ENCODE results near the gene LARP7.
"Not testable (repeated sequence)": the region's sequence is repeated elsewhere in the genome, so short reads cannot be mapped to it uniquely, and the experiment has no call there.

Gene LARP7

GRCh38 chr4:112642526-112642925, 5.6 kb downstream of the LARP7 start:
- Mint-ChIP-seq H3K4me3 (no peak overlapping the region), H3K27ac (ENCODE audit: low read depth) (no peak overlapping the region), H3K9me3 (no peaks in the 10 kb centered on the region), H3K27me3 (no peaks in the 10 kb centered on the region), H3K36me3 (ENCODE audit: insufficient read depth) (peaks cover 44% of the 10 kb centered on the region), H3K4me1 (peaks cover 37% of the 10 kb centered on the region)
- DNase-seq (ENCODE audit: low spot score in 2 of 2) (no peak), ATAC-seq (replicated peaks; ENCODE audit: extremely low read depth, poor library complexity, severe bottlenecking) (no peak)

GRCh38 chr4:112644595-112645535, 7.9 kb downstream of the LARP7 start:
- H3K27me3 Mint-ChIP-seq; H3K4me3 Mint-ChIP-seq; DNase-seq (ENCODE audit: low spot score in 2 of 2); ATAC-seq (replicated peaks; ENCODE audit: extremely low read depth, poor library complexity, severe bottlenecking); H3K9me3 Mint-ChIP-seq; H3K27ac Mint-ChIP-seq (ENCODE audit: low read depth): not testable (repeated sequence)
- Mint-ChIP-seq H3K36me3 (ENCODE audit: insufficient read depth) (peaks cover 50% of the 10 kb centered on the region), H3K4me1 (peaks cover 27% of the 10 kb centered on the region)

- no peak for DNase-seq (ENCODE audit: low spot score in 2 of 2)
- no peak overlapping the region for H3K4me3 Mint-ChIP-seq
- no peak overlapping the region for H3K27ac Mint-ChIP-seq (ENCODE audit: low read depth)
- no peaks in the 10 kb centered on the region for H3K9me3 Mint-ChIP-seq
- no peak for ATAC-seq (replicated peaks; ENCODE audit: extremely low read depth, poor library complexity, severe bottlenecking)
- H3K27me3 Mint-ChIP-seq = no peaks in the 10 kb centered on the region
- H3K4me1 Mint-ChIP-seq = peaks cover 24% of the 10 kb centered on the region
- H3K36me3 Mint-ChIP-seq (ENCODE audit: insufficient read depth) = peaks cover 55% of the 10 kb centered on the region
Measured at GRCh38 chr4:112645541-112646329, 8.8 kb downstream of the LARP7 start.

- H3K27ac Mint-ChIP-seq (ENCODE audit: low read depth) = peak overlapping the region; percentile 53
- no peak overlapping the region for H3K4me3 Mint-ChIP-seq
- ATAC-seq (replicated peaks; ENCODE audit: extremely low read depth, poor library complexity, severe bottlenecking) (no peak), DNase-seq (ENCODE audit: low spot score in 2 of 2) (no peak)
- no peaks in the 10 kb centered on the region for H3K9me3 Mint-ChIP-seq
- H3K36me3 Mint-ChIP-seq (ENCODE audit: insufficient read depth) = peaks cover 54% of the 10 kb centered on the region
- H3K4me1 Mint-ChIP-seq = peaks cover 12% of the 10 kb centered on the region
- H3K27me3 Mint-ChIP-seq = no peaks in the 10 kb centered on the region
Measured at GRCh38 chr4:112646632-112647537, 9.9 kb downstream of the LARP7 start.

GRCh38 chr4:112647785-112648184, 10.8 kb downstream of the LARP7 start:
- Mint-ChIP-seq H3K4me1 (peaks cover 7% of the 10 kb centered on the region), H3K27me3 (no peaks in the 10 kb centered on the region), H3K36me3 (ENCODE audit: insufficient read depth) (peaks cover 53% of the 10 kb centered on the region), H3K27ac (ENCODE audit: low read depth) (no peak overlapping the region), H3K9me3 (no peaks in the 10 kb centered on the region), H3K4me3 (no peak overlapping the region)
- DNase-seq (ENCODE audit: low spot score in 2 of 2) (no peak), ATAC-seq (replicated peaks; ENCODE audit: extremely low read depth, poor library complexity, severe bottlenecking) (no peak)

GRCh38 chr4:112648263-112649054, 11.5 kb downstream of the LARP7 start:
- Mint-ChIP-seq H3K27ac (ENCODE audit: low read depth) (no peak overlapping the region), H3K27me3 (no peaks in the 10 kb centered on the region), H3K36me3 (ENCODE audit: insufficient read depth) (peaks cover 53% of the 10 kb centered on the region), H3K4me3 (no peak overlapping the region), H3K9me3 (no peaks in the 10 kb centered on the region), H3K4me1 (peaks cover under 1% of the 10 kb centered on the region)
- DNase-seq (ENCODE audit: low spot score in 2 of 2) (no peak), ATAC-seq (replicated peaks; ENCODE audit: extremely low read depth, poor library complexity, severe bottlenecking) (no peak)

GRCh38 chr4:112649055-112649408, 12.1 kb downstream of the LARP7 start:
- H3K36me3 Mint-ChIP-seq (ENCODE audit: insufficient read depth) = peaks cover 59% of the 10 kb centered on the region
- no peaks in the 10 kb centered on the region for H3K9me3 Mint-ChIP-seq
- ATAC-seq (replicated peaks; ENCODE audit: extremely low read depth, poor library complexity, severe bottlenecking) (no peak), DNase-seq (ENCODE audit: low spot score in 2 of 2) (no peak)
- H3K4me3 Mint-ChIP-seq = no peak overlapping the region
- H3K4me1 Mint-ChIP-seq = no peaks in the 10 kb centered on the region
- H3K27me3 Mint-ChIP-seq = no peaks in the 10 kb centered on the region
- no peak overlapping the region for H3K27ac Mint-ChIP-seq (ENCODE audit: low read depth)

- no peak for ATAC-seq (replicated peaks; ENCODE audit: extremely low read depth, poor library complexity, severe bottlenecking)
- H3K4me1 Mint-ChIP-seq = no peaks in the 10 kb centered on the region
Measured at GRCh38 chr4:112650332-112650731, 13.4 kb downstream of the LARP7 start.

GRCh38 chr4:112651641-112652040, 14.7 kb downstream of the LARP7 start:
- Mint-ChIP-seq H3K4me1 (no peaks in the 10 kb centered on the region), H3K36me3 (ENCODE audit: insufficient read depth) (peaks cover 64% of the 10 kb centered on the region), H3K27ac (ENCODE audit: low read depth) (no peak overlapping the region), H3K4me3 (no peak overlapping the region), H3K27me3 (no peaks in the 10 kb centered on the region), H3K9me3 (no peaks in the 10 kb centered on the region)
- DNase-seq (ENCODE audit: low spot score in 2 of 2) = no peak
- no peak for ATAC-seq (replicated peaks; ENCODE audit: extremely low read depth, poor library complexity, severe bottlenecking)

More at GRCh38 chr4:112650332-112650731, 13.4 kb downstream of the LARP7 start:
- no peak overlapping the region for H3K4me3 Mint-ChIP-seq
- H3K27me3 Mint-ChIP-seq = no peaks in the 10 kb centered on the region
- peaks cover 62% of the 10 kb centered on the region for H3K36me3 Mint-ChIP-seq (ENCODE audit: insufficient read depth)
- no peak for DNase-seq (ENCODE audit: low spot score in 2 of 2)
- H3K9me3 Mint-ChIP-seq = no peaks in the 10 kb centered on the region
- no peak overlapping the region for H3K27ac Mint-ChIP-seq (ENCODE audit: low read depth)

GRCh38 chr4:112652216-112652615, 15.3 kb downstream of the LARP7 start:
- DNase-seq (ENCODE audit: low spot score in 2 of 2) (no peak), ATAC-seq (replicated peaks; ENCODE audit: extremely low read depth, poor library complexity, severe bottlenecking) (no peak)
- Mint-ChIP-seq H3K36me3 (ENCODE audit: insufficient read depth) (peaks cover 61% of the 10 kb centered on the region), H3K9me3 (no peaks in the 10 kb centered on the region), H3K27me3 (no peaks in the 10 kb centered on the region), H3K27ac (ENCODE audit: low read depth) (no peak overlapping the region), H3K4me3 (no peak overlapping the region), H3K4me1 (no peaks in the 10 kb centered on the region)

- H3K4me1 Mint-ChIP-seq = no peaks in the 10 kb centered on the region
- no peaks in the 10 kb centered on the region for H3K9me3 Mint-ChIP-seq
- H3K4me3 Mint-ChIP-seq = no peak overlapping the region
- peaks cover 56% of the 10 kb centered on the region for H3K36me3 Mint-ChIP-seq (ENCODE audit: insufficient read depth)
- H3K27me3 Mint-ChIP-seq = no peaks in the 10 kb centered on the region
- ATAC-seq (replicated peaks; ENCODE audit: extremely low read depth, poor library complexity, severe bottlenecking) (no peak), DNase-seq (ENCODE audit: low spot score in 2 of 2) (no peak)
- no peak overlapping the region for H3K27ac Mint-ChIP-seq (ENCODE audit: low read depth)
Measured at GRCh38 chr4:112655270-112655669, 18.3 kb downstream of the LARP7 start.

All from central memory CD8-positive, alpha-beta T cell (primary cell).